ENCODE data around the gene ACOT4. TPM values are rescaled to one million over a fixed set of nuclear protein-coding genes. Genes with fewer than 3 reads are reported as not detected.
"Not testable (repeated sequence)": the region's sequence is repeated elsewhere in the genome, so short reads cannot be mapped to it uniquely, and the experiment has no call there.

ACOT4 gene
- total and polyA plus RNA-seq, 4 donors: 2.5 to 12.9 (median 10.8) TPM

GRCh38 chr14:73634011-73634833 lies 42.5 kb downstream of the ACOT4 start:
- Histone ChIP-seq H3K4me3 (ENCODE audit: low read depth in 1 of 3, low read length in 3 of 3) (peak overlapping the region; percentile 56 to 63 (median 61)), H3K4me1 (ENCODE audit: control insufficient read depth in 4 of 4, insufficient read depth in 4 of 4, low read length in 3 of 4) (peaks cover 0 to 18% (median 15%) of the 10 kb centered on the region in 4 donors), H3K9ac (ENCODE audit: low read depth in 1 of 2, low read length in 2 of 2) (peak overlapping the region; percentile 74 to 77), H3K27me3 (ENCODE audit: control insufficient read depth in 4 of 4, insufficient read depth in 4 of 4, low read length in 3 of 4) (no peaks in the 10 kb centered on the region), H3K27ac (ENCODE audit: low read depth in 1 of 2, low read length in 2 of 2) (peak overlapping the region; percentile 79 to 87), H3K9me3 (ENCODE audit: control insufficient read depth in 4 of 4, low read length in 3 of 4) (no peaks in the 10 kb centered on the region), H3K36me3 (ENCODE audit: control insufficient read depth in 4 of 4, insufficient read depth in 3 of 4, low read depth in 1 of 4, low read length in 3 of 4) (no peaks in the 10 kb centered on the region)
- WGBS: 7% methylated on average over 53 of the region's 53 CpGs
- DNase-seq (ENCODE audit: low spot score): peak; percentile 43
- peak; percentile 2 for TF ChIP-seq YY1 (IDR thresholded peaks at IDR 0.05)
- TF ChIP-seq RAD21 (IDR thresholded peaks at IDR 0.05): peak in 1 of 2 donors; percentile 21
- no peak for TF ChIP-seq EGR1 (IDR thresholded peaks at IDR 0.05; ENCODE audit: low read depth in 2 of 2)
- TF ChIP-seq TAF1 (conservative IDR thresholded peaks at IDR 0.05): no peak
- no peak for TF ChIP-seq SP1 (IDR thresholded peaks at IDR 0.05)

DNA sequence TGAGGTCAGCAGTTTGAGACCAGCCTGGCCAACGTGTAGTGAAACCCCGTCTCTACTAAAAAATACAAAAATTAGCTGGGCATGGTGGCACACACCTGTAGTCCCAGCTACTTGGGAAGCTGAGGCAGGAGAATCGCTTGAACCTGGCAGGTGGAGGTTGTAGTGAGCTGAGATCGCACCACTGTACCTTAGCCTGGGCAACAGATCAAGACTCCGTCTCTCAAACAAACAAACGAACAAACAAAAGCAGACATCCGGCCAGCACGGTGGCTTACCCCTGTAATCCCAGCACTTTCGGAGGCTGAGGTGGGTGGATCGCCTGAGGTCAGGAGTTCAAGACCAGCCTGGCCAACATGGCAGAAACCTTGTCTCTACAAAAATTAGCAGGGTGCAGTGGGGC lies 44.7 kb downstream of the ACOT4 start:
- H3K9me3 ChIP-seq (ENCODE audit: control insufficient read depth in 4 of 4, low read length in 3 of 4); DNase-seq (ENCODE audit: low spot score); H3K9ac ChIP-seq (ENCODE audit: low read depth in 1 of 2, low read length in 2 of 2); H3K27ac ChIP-seq (ENCODE audit: low read depth in 1 of 2, low read length in 2 of 2); H3K36me3 ChIP-seq (ENCODE audit: control insufficient read depth in 4 of 4, insufficient read depth in 3 of 4, low read depth in 1 of 4, low read length in 3 of 4); H3K4me3 ChIP-seq (ENCODE audit: low read depth in 1 of 3, low read length in 3 of 3); H3K27me3 ChIP-seq (ENCODE audit: control insufficient read depth in 4 of 4, insufficient read depth in 4 of 4, low read length in 3 of 4): not testable (repeated sequence)
- WGBS: 50% methylated on average over 10 of the region's 10 CpGs
- peaks cover 0 to 18% (median 15%) of the 10 kb centered on the region in 4 donors for H3K4me1 ChIP-seq (ENCODE audit: control insufficient read depth in 4 of 4, insufficient read depth in 4 of 4, low read length in 3 of 4)

DNA sequence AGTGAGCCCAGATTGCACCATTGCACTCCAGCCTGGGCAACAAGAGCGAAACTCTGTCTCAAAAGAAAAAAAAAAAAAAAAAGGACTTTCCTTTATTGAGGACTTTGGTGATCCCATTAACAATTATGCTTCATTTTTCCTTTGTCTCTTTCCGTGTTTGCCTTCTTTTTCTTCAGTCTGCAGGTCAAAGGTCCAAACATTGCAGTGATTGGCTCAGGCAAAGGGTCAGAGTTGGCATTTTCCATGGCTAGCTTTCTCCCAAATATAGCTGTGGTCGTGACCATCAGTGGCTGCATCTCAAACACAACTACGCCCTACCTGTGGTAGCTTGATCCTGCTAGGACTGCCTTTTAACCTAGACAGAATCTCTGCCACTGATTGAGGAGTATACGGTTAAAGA lies 46.2 kb downstream of the ACOT4 start:
- Histone ChIP-seq H3K36me3 (ENCODE audit: control insufficient read depth in 4 of 4, insufficient read depth in 3 of 4, low read depth in 1 of 4, low read length in 3 of 4) (no peaks in the 10 kb centered on the region), H3K4me1 (ENCODE audit: control insufficient read depth in 4 of 4, insufficient read depth in 4 of 4, low read length in 3 of 4) (peaks cover 0 to 18% (median 14%) of the 10 kb centered on the region in 4 donors), H3K27ac (ENCODE audit: low read depth in 1 of 2, low read length in 2 of 2) (no peak overlapping the region), H3K4me3 (ENCODE audit: low read depth in 1 of 3, low read length in 3 of 3) (no peak overlapping the region), H3K9ac (ENCODE audit: low read depth in 1 of 2, low read length in 2 of 2) (no peak overlapping the region), H3K9me3 (ENCODE audit: control insufficient read depth in 4 of 4, low read length in 3 of 4) (no peaks in the 10 kb centered on the region), H3K27me3 (ENCODE audit: control insufficient read depth in 4 of 4, insufficient read depth in 4 of 4, low read length in 3 of 4) (no peaks in the 10 kb centered on the region)
- 69% methylated on average over 5 of the region's 5 CpGs for WGBS
- DNase-seq (ENCODE audit: low spot score): no peak
- TF ChIP-seq SP1 (IDR thresholded peaks at IDR 0.05): peak; percentile 29
- TF ChIP-seq JUND (IDR thresholded peaks at IDR 0.05): no peak
- TF ChIP-seq FOXA1 (IDR thresholded peaks at IDR 0.05): no peak
- TF ChIP-seq HNF4A (conservative IDR thresholded peaks at IDR 0.05): peak; percentile 27 to 58
- peak in 1 of 2 donors; percentile 5 for TF ChIP-seq RAD21 (IDR thresholded peaks at IDR 0.05)

DNA sequence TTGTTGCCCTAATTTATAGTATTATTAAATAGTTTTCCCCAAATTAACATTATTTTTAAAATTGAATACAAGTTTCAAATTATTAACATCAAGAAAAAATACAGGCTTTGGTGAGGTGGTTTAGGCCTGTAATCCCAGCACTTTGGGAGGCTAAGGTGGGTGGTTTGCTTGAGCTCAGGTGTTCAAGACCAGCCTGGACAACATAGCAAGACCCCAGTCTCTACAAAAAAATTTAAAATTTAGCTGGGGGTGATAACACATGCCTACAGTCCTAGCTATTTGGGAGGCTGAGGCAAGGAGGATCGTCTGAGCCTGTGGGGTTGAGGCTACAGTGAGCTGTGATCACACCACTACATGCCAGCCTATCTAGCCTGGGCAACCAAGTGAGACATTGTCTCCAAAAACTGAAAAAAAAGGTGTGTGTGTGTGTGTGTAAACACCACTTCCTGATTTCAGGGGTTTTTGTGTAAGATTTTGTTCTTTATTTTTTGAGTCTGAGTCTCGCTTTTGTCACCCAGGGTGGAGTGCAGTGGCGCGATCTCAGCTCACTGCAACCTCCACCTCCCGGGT lies 49.2 kb downstream of the ACOT4 start:
- WGBS: 88% methylated on average over 5 of the region's 5 CpGs
- H3K9ac ChIP-seq (ENCODE audit: low read depth in 1 of 2, low read length in 2 of 2): no peak overlapping the region
- peaks cover 0 to 20% (median 17%) of the 10 kb centered on the region in 4 donors for H3K4me1 ChIP-seq (ENCODE audit: control insufficient read depth in 4 of 4, insufficient read depth in 4 of 4, low read length in 3 of 4)
- no peak overlapping the region for H3K27ac ChIP-seq (ENCODE audit: low read depth in 1 of 2, low read length in 2 of 2)
- H3K9me3 ChIP-seq (ENCODE audit: control insufficient read depth in 4 of 4, low read length in 3 of 4): no peaks in the 10 kb centered on the region
- no peaks in the 10 kb centered on the region for H3K27me3 ChIP-seq (ENCODE audit: control insufficient read depth in 4 of 4, insufficient read depth in 4 of 4, low read length in 3 of 4)
- DNase-seq (ENCODE audit: low spot score): no peak
- H3K36me3 ChIP-seq (ENCODE audit: control insufficient read depth in 4 of 4, insufficient read depth in 3 of 4, low read depth in 1 of 4, low read length in 3 of 4): no peaks in the 10 kb centered on the region
- no peak overlapping the region for H3K4me3 ChIP-seq (ENCODE audit: low read depth in 1 of 3, low read length in 3 of 3)
- TF ChIP-seq YY1 (IDR thresholded peaks at IDR 0.05): no peak
- no peak for TF ChIP-seq CTCF (IDR thresholded peaks at IDR 0.05; ENCODE audit: low read depth, low read length, missing input control)
- TF ChIP-seq FOXA1 (IDR thresholded peaks at IDR 0.05): no peak
- no peak for TF ChIP-seq RXRA (IDR thresholded peaks at IDR 0.05)
- no peak for TF ChIP-seq REST (IDR thresholded peaks at IDR 0.05)
- TF ChIP-seq TAF1 (conservative IDR thresholded peaks at IDR 0.05): no peak
- no peak for TF ChIP-seq HNF4G (IDR thresholded peaks at IDR 0.05)
- no peak for TF ChIP-seq JUND (IDR thresholded peaks at IDR 0.05)
- TF ChIP-seq RAD21 (IDR thresholded peaks at IDR 0.05): no peak
- no peak for TF ChIP-seq NR2F2 (IDR thresholded peaks at IDR 0.05)
- no peak for TF ChIP-seq FOXA2 (IDR thresholded peaks at IDR 0.05)
- TF ChIP-seq, protein P1, sequence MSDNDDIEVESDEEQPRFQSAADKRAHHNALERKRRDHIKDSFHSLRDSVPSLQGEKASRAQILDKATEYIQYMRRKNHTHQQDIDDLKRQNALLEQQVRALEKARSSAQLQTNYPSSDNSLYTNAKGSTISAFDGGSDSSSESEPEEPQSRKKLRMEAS (IDR thresholded peaks at IDR 0.05): no peak
- TF ChIP-seq, protein P2, sequence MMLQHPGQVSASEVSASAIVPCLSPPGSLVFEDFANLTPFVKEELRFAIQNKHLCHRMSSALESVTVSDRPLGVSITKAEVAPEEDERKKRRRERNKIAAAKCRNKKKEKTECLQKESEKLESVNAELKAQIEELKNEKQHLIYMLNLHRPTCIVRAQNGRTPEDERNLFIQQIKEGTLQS (IDR thresholded peaks at IDR 0.05): no peak
- no peak for TF ChIP-seq SP1 (IDR thresholded peaks at IDR 0.05)

Measured in liver (tissue), 9 donors.